Spleen (tissue), 7 donors: Measurements from ENCODE around the gene ARHGEF7.
"Not testable (repeated sequence)": the region's sequence is repeated elsewhere in the genome, so short reads cannot be mapped to it uniquely, and the experiment has no call there.

ENCODE experiments used
- CTCF ChIP-seq, 11 experiments: fragments of 200-600 bp in 7 of 11; fragments of 450-650 bp in 4 of 11; sonication (generic) in 4 of 11; IDR thresholded peaks in 8 of 11; conservative IDR thresholded peaks in 3 of 11; 1 replicate in 7 of 11; 2 replicates in 4 of 11; pipeline versions ENCODE4 v1.4.0 to v1.8.0; 2016 to 2021; ENCODE audit warnings: antibody characterized with exemption in 11 of 11, inconsistent platforms in 4 of 11, mild to moderate bottlenecking in 1 of 11
- POLR2A ChIP-seq, 3 donors: fragments of 450-650 bp; IDR thresholded peaks; one replicate each; pipeline ENCODE4 v1.5.1; 2017; ENCODE audit warnings: antibody characterized with exemption in 3 of 3, mild to moderate bottlenecking in 1 of 3
- POLR2AphosphoS5 ChIP-seq, 3 donors: sonication (generic); formaldehyde crosslinking; IDR thresholded peaks; one replicate each; pipeline ENCODE4 v1.5.1; 2017; ENCODE audit warnings: antibody characterized with exemption in 3 of 3
- donor health status: DM: no; HTN: no; CAD: no; lungs with moderate emphysema.
- donor health status: DM: no; HTN: no; CAD: no.
- donor health status: DM: no; HTN: no; CAD: no.

- not testable (repeated sequence) for TF ChIP-seq POLR2A (IDR thresholded peaks at IDR 0.05); CTCF (IDR thresholded peaks at IDR 0.05 in 8 of 11, conservative IDR thresholded peaks at IDR 0.05 in 3 of 11)
- TF ChIP-seq POLR2AphosphoS5 (IDR thresholded peaks at IDR 0.05): peak in 1 of 3 donors; percentile 64
Measured at GRCh38 chr13:111189064-111189505, 74.0 kb downstream of the ARHGEF7 start.
